Measurements from ENCODE around the gene CEP135. TPM values are rescaled to one million over a fixed set of nuclear protein-coding genes. Genes with fewer than 3 reads are reported as not detected.

CEP135 gene
- total RNA-seq, 1 experiment from 2014 or later = 10.5 TPM

DNA sequence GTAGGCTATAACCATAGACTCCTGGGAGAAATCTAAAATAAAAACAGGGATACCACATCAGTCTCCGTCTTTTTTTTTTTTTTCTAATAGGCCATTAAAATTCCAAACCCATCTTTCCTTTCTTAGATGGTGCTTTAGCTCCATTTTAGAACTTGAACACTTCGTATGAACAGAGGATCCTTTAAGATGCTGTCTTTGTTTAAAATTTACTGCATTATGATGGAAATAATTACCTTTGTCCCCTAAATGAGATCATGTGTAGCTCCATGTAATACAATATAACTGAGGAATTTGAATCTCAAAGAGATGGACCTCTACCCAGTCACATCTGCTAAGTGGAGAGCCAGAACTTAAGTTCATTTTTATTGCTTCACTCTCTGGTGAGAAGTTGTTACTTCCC, 47.9 kb downstream of the CEP135 start:
- no TSS peak for BruUV-seq (replicated peaks)

DNA sequence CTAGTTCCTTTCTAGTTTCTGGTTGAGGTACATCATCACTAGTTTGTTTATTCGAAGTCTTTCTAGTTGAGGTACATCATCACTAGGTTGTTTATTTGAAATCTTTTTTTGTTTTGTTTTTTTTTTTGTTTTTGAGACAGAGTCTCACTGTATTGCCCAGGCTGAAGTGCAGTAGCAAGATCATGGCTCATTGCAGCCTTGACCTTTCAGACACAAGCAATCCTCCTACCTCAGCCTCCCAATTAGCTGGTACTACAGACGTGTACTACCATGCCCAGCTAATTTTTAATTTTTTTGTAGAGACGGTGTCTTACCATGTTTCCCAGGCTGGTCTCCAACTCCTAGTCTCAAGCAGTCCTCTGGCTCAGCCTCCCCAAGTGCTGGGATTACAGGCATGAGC, 54.9 kb downstream of the CEP135 start:
- DNase-seq = no peak
- POLR2A ChIA-PET = no interaction called here
- H3K27me3 Mint-ChIP-seq (ENCODE audit: insufficient read depth, unreplicated experiment) = no peaks in the 10 kb centered on the region
- BruUV-seq (replicated peaks) = no TSS peak
- Histone ChIP-seq H3K4me3 (ENCODE audit: low read depth, low read length) (no peak overlapping the region), H3K27me3 (replicated peaks; ENCODE audit: control insufficient read depth, insufficient read depth, low read length) (no peaks in the 10 kb centered on the region), H3K36me3 (ENCODE audit: control insufficient read depth, insufficient read depth, low read length) (no peaks in the 10 kb centered on the region), H3K4me1 (no peaks in the 10 kb centered on the region), H3K9me3 (no peaks in the 10 kb centered on the region; the same call in 1 of the 2 replicates)
- H3K36me3 Mint-ChIP-seq (ENCODE audit: insufficient read depth, unreplicated experiment) = no peaks in the 10 kb centered on the region
- TF ChIP-seq, protein P1, sequence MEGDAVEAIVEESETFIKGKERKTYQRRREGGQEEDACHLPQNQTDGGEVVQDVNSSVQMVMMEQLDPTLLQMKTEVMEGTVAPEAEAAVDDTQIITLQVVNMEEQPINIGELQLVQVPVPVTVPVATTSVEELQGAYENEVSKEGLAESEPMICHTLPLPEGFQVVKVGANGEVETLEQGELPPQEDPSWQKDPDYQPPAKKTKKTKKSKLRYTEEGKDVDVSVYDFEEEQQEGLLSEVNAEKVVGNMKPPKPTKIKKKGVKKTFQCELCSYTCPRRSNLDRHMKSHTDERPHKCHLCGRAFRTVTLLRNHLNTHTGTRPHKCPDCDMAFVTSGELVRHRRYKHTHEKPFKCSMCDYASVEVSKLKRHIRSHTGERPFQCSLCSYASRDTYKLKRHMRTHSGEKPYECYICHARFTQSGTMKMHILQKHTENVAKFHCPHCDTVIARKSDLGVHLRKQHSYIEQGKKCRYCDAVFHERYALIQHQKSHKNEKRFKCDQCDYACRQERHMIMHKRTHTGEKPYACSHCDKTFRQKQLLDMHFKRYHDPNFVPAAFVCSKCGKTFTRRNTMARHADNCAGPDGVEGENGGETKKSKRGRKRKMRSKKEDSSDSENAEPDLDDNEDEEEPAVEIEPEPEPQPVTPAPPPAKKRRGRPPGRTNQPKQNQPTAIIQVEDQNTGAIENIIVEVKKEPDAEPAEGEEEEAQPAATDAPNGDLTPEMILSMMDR (IDR thresholded peaks at IDR 0.05; ENCODE audit: insufficient read depth in 1 of 2, low read depth in 1 of 2, low read length in 1 of 2, severe bottlenecking in 1 of 2, unreplicated experiment in 1 of 2) = no peak
- H3K4me1 Mint-ChIP-seq (ENCODE audit: low read depth, unreplicated experiment) = peaks cover 6% of the 10 kb centered on the region
- H3K4me3 Mint-ChIP-seq (ENCODE audit: unreplicated experiment) = no peak overlapping the region
- CTCF ChIA-PET = no interaction called here
- no peak overlapping the region for H3K27ac Mint-ChIP-seq (ENCODE audit: unreplicated experiment)
- no peaks in the 10 kb centered on the region for H3K9me3 Mint-ChIP-seq (ENCODE audit: unreplicated experiment)
- intact Hi-C loops (cut with micrococcal nuclease; ENCODE audit: unreplicated experiment) = no loop called here

More for the DNA sequence above, 47.9 kb downstream of the CEP135 start:
- Histone ChIP-seq H3K9me3 (no peaks in the 10 kb centered on the region), H3K4me3 (ENCODE audit: low read depth, low read length) (no peak overlapping the region), H3K4me1 (no peaks in the 10 kb centered on the region), H3K27me3 (replicated peaks; ENCODE audit: control insufficient read depth, insufficient read depth, low read length) (no peaks in the 10 kb centered on the region), H3K36me3 (ENCODE audit: control insufficient read depth, insufficient read depth, low read length) (no peaks in the 10 kb centered on the region)
- no peaks in the 10 kb centered on the region for H3K27me3 Mint-ChIP-seq (ENCODE audit: insufficient read depth, unreplicated experiment)
- H3K9me3 Mint-ChIP-seq (ENCODE audit: unreplicated experiment) = no peaks in the 10 kb centered on the region
- ChIA-PET CTCF (interaction anchor here (0.6 kb wide), 1 partner anchor 80 kb away, joined by 5 read pairs; no protein-coding TSS in a partner anchor), POLR2A (no interaction called here)
- H3K4me3 Mint-ChIP-seq (ENCODE audit: unreplicated experiment) = no peak overlapping the region
- intact Hi-C loops (cut with micrococcal nuclease; ENCODE audit: unreplicated experiment) = loop anchor here (5.0 kb wide), 1 partner anchor 306 kb away; no protein-coding TSS in a partner anchor
- DNase-seq = no peak
- no peaks in the 10 kb centered on the region for H3K4me1 Mint-ChIP-seq (ENCODE audit: low read depth, unreplicated experiment)
- TF ChIP-seq, protein P1 (IDR thresholded peaks at IDR 0.05; ENCODE audit: insufficient read depth in 1 of 2, low read depth in 1 of 2, low read length in 1 of 2, severe bottlenecking in 1 of 2, unreplicated experiment in 1 of 2) = no peak
- no peaks in the 10 kb centered on the region for H3K36me3 Mint-ChIP-seq (ENCODE audit: insufficient read depth, unreplicated experiment)
- H3K27ac Mint-ChIP-seq (ENCODE audit: unreplicated experiment) = no peak overlapping the region

- no peak for DNase-seq
- Histone ChIP-seq H3K36me3 (ENCODE audit: control insufficient read depth, insufficient read depth, low read length) (no peaks in the 10 kb centered on the region), H3K4me3 (ENCODE audit: low read depth, low read length) (no peak overlapping the region), H3K9me3 (no peaks in the 10 kb centered on the region; the same call in 1 of the 2 replicates), H3K27me3 (replicated peaks; ENCODE audit: control insufficient read depth, insufficient read depth, low read length) (no peaks in the 10 kb centered on the region), H3K4me1 (no peaks in the 10 kb centered on the region)
- Mint-ChIP-seq H3K27me3 (ENCODE audit: insufficient read depth, unreplicated experiment) (no peaks in the 10 kb centered on the region), H3K4me3 (ENCODE audit: unreplicated experiment) (no peak overlapping the region), H3K4me1 (ENCODE audit: low read depth, unreplicated experiment) (peaks cover 6% of the 10 kb centered on the region), H3K36me3 (ENCODE audit: insufficient read depth, unreplicated experiment) (no peaks in the 10 kb centered on the region), H3K27ac (ENCODE audit: unreplicated experiment) (no peak overlapping the region), H3K9me3 (ENCODE audit: unreplicated experiment) (no peaks in the 10 kb centered on the region)
- ChIA-PET CTCF (no interaction called here), POLR2A (no interaction called here)
- BruUV-seq (replicated peaks) = no TSS peak
- intact Hi-C loops (cut with micrococcal nuclease; ENCODE audit: unreplicated experiment) = no loop called here
- TF ChIP-seq, protein P1 (IDR thresholded peaks at IDR 0.05; ENCODE audit: insufficient read depth in 1 of 2, low read depth in 1 of 2, low read length in 1 of 2, severe bottlenecking in 1 of 2, unreplicated experiment in 1 of 2) = no peak
Measured at GRCh38 chr4:56004235-56004634, 55.5 kb downstream of the CEP135 start.

Measured in Caco-2 (cell line).